Calu3 (cell line): Measurements from ENCODE around the gene GLI3. TPM values are rescaled to one million over a fixed set of nuclear protein-coding genes. Genes with fewer than 3 reads are reported as not detected.

Source experiments
- BruUV-seq: library from RNA; stranded (reverse); fragments of 400-500 nt; replicated peaks from 2 replicates; lab custom pipeline; 2021; lab: Mats Ljungman, UMichigan
- CTCF ChIA-PET: fragments of 300-600 bp; sonication (Branson Sonifier 250); formaldehyde crosslinking; loops from one replicate; lab custom pipeline; 2022; ENCODE audit warnings: antibody characterized with exemption; lab: Charles Lee
- DNase-seq: peaks from one replicate; pipeline ENCODE4 v3.0.0; 2022
- H3K27ac Mint-ChIP-seq: one replicate; pipeline ENCODE4 v1.8.0; 2022; ENCODE audit warnings: mixed read lengths; ENCODE audit not compliant: unreplicated experiment
- H3K27me3 Mint-ChIP-seq: one replicate; pipeline ENCODE4 v1.8.0; 2022; ENCODE audit warnings: mixed read lengths; ENCODE audit not compliant: unreplicated experiment
- H3K36me3 Mint-ChIP-seq: one replicate; pipeline ENCODE4 v1.8.0; 2022; ENCODE audit warnings: mild to moderate bottlenecking, moderate library complexity, mixed read lengths; ENCODE audit not compliant: insufficient read depth, unreplicated experiment
- H3K4me1 Mint-ChIP-seq: one replicate; pipeline ENCODE4 v1.8.0; 2022; ENCODE audit warnings: mild to moderate bottlenecking, low read depth, mixed read lengths; ENCODE audit not compliant: unreplicated experiment
- H3K4me3 Mint-ChIP-seq: one replicate; pipeline ENCODE4 v1.8.0; 2022; ENCODE audit warnings: mild to moderate bottlenecking, low read depth, moderate library complexity, mixed read lengths; ENCODE audit not compliant: unreplicated experiment
- H3K9me3 Mint-ChIP-seq: one replicate; pipeline ENCODE4 v1.8.0; 2022; ENCODE audit warnings: low read depth, mixed read lengths; ENCODE audit not compliant: unreplicated experiment
- intact Hi-C: fragments of 100-400 bp; cut with micrococcal nuclease; formaldehyde crosslinking; loops from one replicate; pipeline ENCODE4 v1.10.0; 2022; ENCODE audit not compliant: unreplicated experiment
- total RNA-seq: library from RNA; stranded (reverse); gene quantifications from 2 replicates; pipeline ENCODE4 v1.2.3, GENCODE V29; 2022
- TF ChIP-seq, protein P1 (sequence below): fragments of 200-600 bp; IDR thresholded peaks from one replicate; pipeline ENCODE4 v1.8.0; 2022; ENCODE audit warnings: antibody characterized with exemption; ENCODE audit not compliant: unreplicated experiment

The GLI3 gene
- total RNA-seq, 1 experiment from 2014 or later, result not detected

- CTCF ChIA-PET, result no interaction called here
- H3K4me3 Mint-ChIP-seq, result no peak overlapping the region
- H3K36me3 Mint-ChIP-seq, result no peaks in the 10 kb centered on the region
- no peaks in the 10 kb centered on the region for H3K4me1 Mint-ChIP-seq
- H3K27ac Mint-ChIP-seq, result no peak overlapping the region
- H3K9me3 Mint-ChIP-seq, result peaks cover 6% of the 10 kb centered on the region
- H3K27me3 Mint-ChIP-seq, result peaks cover 73% of the 10 kb centered on the region
- no TSS peak for BruUV-seq
- TF ChIP-seq, protein P1, sequence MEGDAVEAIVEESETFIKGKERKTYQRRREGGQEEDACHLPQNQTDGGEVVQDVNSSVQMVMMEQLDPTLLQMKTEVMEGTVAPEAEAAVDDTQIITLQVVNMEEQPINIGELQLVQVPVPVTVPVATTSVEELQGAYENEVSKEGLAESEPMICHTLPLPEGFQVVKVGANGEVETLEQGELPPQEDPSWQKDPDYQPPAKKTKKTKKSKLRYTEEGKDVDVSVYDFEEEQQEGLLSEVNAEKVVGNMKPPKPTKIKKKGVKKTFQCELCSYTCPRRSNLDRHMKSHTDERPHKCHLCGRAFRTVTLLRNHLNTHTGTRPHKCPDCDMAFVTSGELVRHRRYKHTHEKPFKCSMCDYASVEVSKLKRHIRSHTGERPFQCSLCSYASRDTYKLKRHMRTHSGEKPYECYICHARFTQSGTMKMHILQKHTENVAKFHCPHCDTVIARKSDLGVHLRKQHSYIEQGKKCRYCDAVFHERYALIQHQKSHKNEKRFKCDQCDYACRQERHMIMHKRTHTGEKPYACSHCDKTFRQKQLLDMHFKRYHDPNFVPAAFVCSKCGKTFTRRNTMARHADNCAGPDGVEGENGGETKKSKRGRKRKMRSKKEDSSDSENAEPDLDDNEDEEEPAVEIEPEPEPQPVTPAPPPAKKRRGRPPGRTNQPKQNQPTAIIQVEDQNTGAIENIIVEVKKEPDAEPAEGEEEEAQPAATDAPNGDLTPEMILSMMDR, result no peak
- intact Hi-C loops, result no loop called here
- DNase-seq, result no peak
These were observed 203.5 kb downstream of the GLI3 start for GRCh38 chr7:42033480-42033879.

DNA sequence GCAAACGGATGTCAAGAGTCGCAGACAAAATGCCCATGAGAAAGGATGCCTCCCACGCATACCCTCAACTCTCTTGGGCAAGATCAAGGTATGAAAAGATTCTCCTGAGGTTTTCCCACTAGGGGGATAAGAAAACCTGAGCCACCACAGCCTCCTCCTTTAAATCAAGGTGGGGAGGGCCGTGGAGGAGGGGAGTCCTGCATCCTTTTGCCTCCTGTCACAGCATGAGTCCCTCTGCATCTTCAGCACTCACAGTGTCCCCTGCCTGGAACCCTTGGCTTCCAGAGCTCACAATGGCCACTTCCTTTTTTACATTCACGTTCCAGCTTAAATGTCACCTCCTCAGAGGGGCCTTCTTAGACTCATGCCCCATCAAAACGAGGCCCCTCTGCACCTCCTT, 207.6 kb downstream of the GLI3 start:
- Mint-ChIP-seq H3K4me3 (no peak overlapping the region), H3K36me3 (no peaks in the 10 kb centered on the region), H3K27me3 (peaks cover 66% of the 10 kb centered on the region), H3K9me3 (peaks cover 4% of the 10 kb centered on the region), H3K27ac (no peak overlapping the region), H3K4me1 (no peaks in the 10 kb centered on the region)
- no peak for DNase-seq
- intact Hi-C loops, result no loop called here
- no TSS peak for BruUV-seq
- TF ChIP-seq, protein P1, result no peak
- CTCF ChIA-PET, result no interaction called here

GRCh38 chr7:42027521-42027920, 209.5 kb downstream of the GLI3 start:
- peaks cover 58% of the 10 kb centered on the region for H3K27me3 Mint-ChIP-seq
- peaks cover 2% of the 10 kb centered on the region for H3K9me3 Mint-ChIP-seq
- DNase-seq, result no peak
- H3K4me1 Mint-ChIP-seq, result no peaks in the 10 kb centered on the region
- H3K36me3 Mint-ChIP-seq, result no peaks in the 10 kb centered on the region
- TF ChIP-seq, protein P1, result no peak
- H3K27ac Mint-ChIP-seq, result no peak overlapping the region
- intact Hi-C loops, result no loop called here
- CTCF ChIA-PET, result interaction anchor here (0.9 kb wide), 1 partner anchor 30 kb away, joined by 4 read pairs; no protein-coding TSS in a partner anchor
- no peak overlapping the region for H3K4me3 Mint-ChIP-seq
- no TSS peak for BruUV-seq

DNA sequence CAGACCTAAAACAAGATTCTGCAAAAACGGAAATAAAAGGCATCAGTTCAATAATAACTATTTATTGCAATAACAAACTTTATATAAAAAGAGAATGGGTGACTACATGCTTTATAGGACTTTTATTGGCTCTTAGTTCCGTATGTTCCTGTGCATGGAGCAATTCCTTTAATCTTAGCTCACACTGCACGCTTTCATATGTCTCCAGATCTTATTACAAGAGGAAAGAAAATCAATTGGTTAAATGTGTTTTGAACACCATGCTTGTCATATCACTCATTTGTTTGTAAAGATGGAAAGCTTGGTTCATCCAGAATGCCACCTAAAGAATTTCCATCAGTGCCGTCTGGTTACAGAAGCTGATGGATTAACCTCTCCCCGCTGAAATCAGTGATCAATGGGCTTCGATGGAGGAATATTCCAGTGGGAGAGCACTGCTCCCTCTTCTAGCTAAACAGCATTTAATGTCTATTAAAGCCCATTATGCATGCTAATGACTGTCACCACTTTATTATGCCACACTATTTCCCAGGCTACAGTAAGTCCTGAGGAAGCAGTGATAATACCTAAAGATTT, 210.3 kb downstream of the GLI3 start:
- no TSS peak for BruUV-seq
- peaks cover 66% of the 10 kb centered on the region for H3K27me3 Mint-ChIP-seq
- CTCF ChIA-PET, result no interaction called here
- H3K27ac Mint-ChIP-seq, result no peak overlapping the region
- TF ChIP-seq, protein P1, result no peak
- H3K4me3 Mint-ChIP-seq, result no peak overlapping the region
- H3K4me1 Mint-ChIP-seq, result no peaks in the 10 kb centered on the region
- no peak for DNase-seq
- H3K36me3 Mint-ChIP-seq, result no peaks in the 10 kb centered on the region
- H3K9me3 Mint-ChIP-seq, result peaks cover 2% of the 10 kb centered on the region
- intact Hi-C loops, result no loop called here
